Measurements from ENCODE around the gene PNPLA7.
A peak's percentile ranks its signal among the peaks of the same experiment; 100 is the strongest.

GRCh38 chr9:137550231-137550621, at the start of gene PNPLA7:
- TF ChIP-seq CTCF (IDR thresholded peaks at IDR 0.05) (no peak), POLR2A (IDR thresholded peaks at IDR 0.05) (no peak), POLR2AphosphoS5 (IDR thresholded peaks at IDR 0.05; ENCODE audit: insufficient read depth in 1 of 2, low read depth in 1 of 2) (peak; percentile 63 to 96)
